Measurements from ENCODE around the gene OXER1. TPM values are rescaled to one million over a fixed set of nuclear protein-coding genes. Genes with fewer than 3 reads are reported as not detected.

Gene OXER1
- total and polyA plus RNA-seq, 8 donors: 2.0 to 12.5 (median 4.1) TPM

GRCh38 chr2:42770288-42771131 lies 6.6 kb upstream of the OXER1 start:
- no peaks in the 10 kb centered on the region for H3K36me3 ChIP-seq
- no peaks in the 10 kb centered on the region for H3K27me3 ChIP-seq
- FAIRE-seq (no peak), DNase-seq (peak in 2 of 6 donors; percentile 40 to 56), ATAC-seq (peak; percentile 59 to 90 (median 84))
- H3K4me1 ChIP-seq: no peaks in the 10 kb centered on the region
- H3K27ac ChIP-seq: no peak overlapping the region
- intact Hi-C loops (cut with DNase I): no loop called here
- H3K4me3 ChIP-seq: no peak overlapping the region
- 77% methylated on average over 19 of the region's 19 CpGs for WGBS, 2 donors
- H3K9me3 ChIP-seq: no peaks in the 10 kb centered on the region
- peak in 3 of 4 donors; percentile 14 to 38 (median 26) for TF ChIP-seq CTCF (IDR thresholded peaks at IDR 0.05)

GRCh38 chr2:42769583-42770287 lies 5.8 kb upstream of the OXER1 start:
- Histone ChIP-seq H3K4me1 (no peaks in the 10 kb centered on the region), H3K36me3 (no peaks in the 10 kb centered on the region), H3K9me3 (no peaks in the 10 kb centered on the region), H3K27ac (no peak overlapping the region), H3K4me3 (no peak overlapping the region), H3K27me3 (no peaks in the 10 kb centered on the region)
- TF ChIP-seq CTCF (IDR thresholded peaks at IDR 0.05): no peak
- no peak for ATAC-seq
- DNase-seq: no peak
- WGBS, 2 donors: 95 to 96% methylated on average over 10 of the region's 10 CpGs
- intact Hi-C loops (cut with DNase I): no loop called here
- no peak for FAIRE-seq

- no peak for FAIRE-seq
- H3K36me3 ChIP-seq: no peaks in the 10 kb centered on the region
- no peaks in the 10 kb centered on the region for H3K27me3 ChIP-seq
- H3K9me3 ChIP-seq: no peaks in the 10 kb centered on the region
- no peak for DNase-seq
- H3K27ac ChIP-seq: no peak overlapping the region
- 63 to 67% methylated on average over 3 of the region's 3 CpGs for WGBS, 2 donors
- TF ChIP-seq CTCF (IDR thresholded peaks at IDR 0.05): no peak
- no peak for ATAC-seq
- H3K4me3 ChIP-seq: no peak overlapping the region
- H3K4me1 ChIP-seq: no peaks in the 10 kb centered on the region
- intact Hi-C loops (cut with DNase I): no loop called here
Observed at GRCh38 chr2:42768706-42769256, 4.8 kb upstream of the OXER1 start.

- no peaks in the 10 kb centered on the region for H3K4me1 ChIP-seq
- intact Hi-C loops (cut with DNase I): no loop called here
- no peaks in the 10 kb centered on the region for H3K27me3 ChIP-seq
- FAIRE-seq: no peak
- ATAC-seq: peak in 1 of 4 donors; percentile 7
- H3K27ac ChIP-seq: no peak overlapping the region
- no peaks in the 10 kb centered on the region for H3K9me3 ChIP-seq
- no peak for TF ChIP-seq CTCF (IDR thresholded peaks at IDR 0.05)
- WGBS, 2 donors: 74 to 78% methylated on average over 14 of the region's 14 CpGs
- no peak overlapping the region for H3K4me3 ChIP-seq
- peak in 1 of 6 donors; percentile 50 for DNase-seq
- H3K36me3 ChIP-seq: no peaks in the 10 kb centered on the region
Observed at GRCh38 chr2:42767899-42768705, 4.2 kb upstream of the OXER1 start.
